ENCODE measurements around the gene DMRTB1. TPM values are rescaled to one million over a fixed set of nuclear protein-coding genes. Genes with fewer than 3 reads are reported as not detected.
"Not testable (repeated sequence)": the region's sequence is repeated elsewhere in the genome, so short reads cannot be mapped to it uniquely, and the experiment has no call there.

The DMRTB1 gene
- total RNA-seq, 2 donors from 2014 or later: not detected

- Mint-ChIP-seq H3K36me3 (peaks cover 8% of the 10 kb centered on the region), H3K4me1 (ENCODE audit: low read depth in 2 of 2) (peaks cover 18 to 29% of the 10 kb centered on the region in 2 donors), H3K27me3 (peaks cover 6 to 20% of the 10 kb centered on the region in 2 donors), H3K4me3 (no peak overlapping the region), H3K27ac (no peak overlapping the region), H3K9me3 (peaks cover 3% of the 10 kb centered on the region)
- ATAC-seq: no peak
- DNase-seq (ENCODE audit: low spot score): no peak
Observed at GRCh38 chr1:53420341-53420740, 38.9 kb upstream of the DMRTB1 start.

GRCh38 chr1:53421208-53421607, 38.0 kb upstream of the DMRTB1 start:
- peaks cover 6 to 24% of the 10 kb centered on the region in 2 donors for H3K27me3 Mint-ChIP-seq
- ATAC-seq (no peak), DNase-seq (ENCODE audit: low spot score) (no peak)
- H3K9me3 Mint-ChIP-seq: peaks cover 3% of the 10 kb centered on the region
- H3K36me3 Mint-ChIP-seq: peaks cover 8% of the 10 kb centered on the region
- H3K4me1 Mint-ChIP-seq (ENCODE audit: low read depth in 2 of 2): peaks cover 14 to 24% of the 10 kb centered on the region in 2 donors
- peak overlapping the region in 1 of 2 donors; percentile 39 for H3K27ac Mint-ChIP-seq
- H3K4me3 Mint-ChIP-seq: no peak overlapping the region

GRCh38 chr1:53430261-53430660, 28.9 kb upstream of the DMRTB1 start:
- Mint-ChIP-seq H3K36me3 (no peaks in the 10 kb centered on the region), H3K9me3 (no peaks in the 10 kb centered on the region), H3K27me3 (peaks cover 20 to 33% of the 10 kb centered on the region in 2 donors), H3K27ac (peak overlapping the region in 1 of 2 donors; percentile 28), H3K4me3 (no peak overlapping the region), H3K4me1 (ENCODE audit: low read depth in 2 of 2) (peaks cover 0 to 7% of the 10 kb centered on the region in 2 donors)
- DNase-seq (ENCODE audit: low spot score): no peak
- no peak for ATAC-seq

GRCh38 chr1:53430779-53431178, 28.4 kb upstream of the DMRTB1 start:
- peaks cover 0 to 7% of the 10 kb centered on the region in 2 donors for H3K4me1 Mint-ChIP-seq (ENCODE audit: low read depth in 2 of 2)
- H3K27ac Mint-ChIP-seq: no peak overlapping the region
- H3K4me3 Mint-ChIP-seq: no peak overlapping the region
- ATAC-seq (no peak), DNase-seq (ENCODE audit: low spot score) (no peak)
- H3K36me3 Mint-ChIP-seq: no peaks in the 10 kb centered on the region
- H3K27me3 Mint-ChIP-seq: peaks cover 20 to 29% of the 10 kb centered on the region in 2 donors
- H3K9me3 Mint-ChIP-seq: no peaks in the 10 kb centered on the region

- Mint-ChIP-seq H3K4me3 (no peak overlapping the region), H3K36me3 (no peaks in the 10 kb centered on the region), H3K27me3 (peaks cover 22 to 34% of the 10 kb centered on the region in 2 donors), H3K4me1 (ENCODE audit: low read depth in 2 of 2) (peaks cover 0 to 7% of the 10 kb centered on the region in 2 donors), H3K27ac (no peak overlapping the region), H3K9me3 (no peaks in the 10 kb centered on the region)
- DNase-seq (ENCODE audit: low spot score): no peak
- no peak for ATAC-seq
Observed at GRCh38 chr1:53431244-53431643, 28.0 kb upstream of the DMRTB1 start.

- no peak for ATAC-seq
- H3K4me1 Mint-ChIP-seq (ENCODE audit: low read depth in 2 of 2): peaks cover 0 to 7% of the 10 kb centered on the region in 2 donors
- H3K4me3 Mint-ChIP-seq: no peak overlapping the region
- no peaks in the 10 kb centered on the region for H3K9me3 Mint-ChIP-seq
- no peaks in the 10 kb centered on the region for H3K36me3 Mint-ChIP-seq
- DNase-seq (ENCODE audit: low spot score): no peak
- no peak overlapping the region for H3K27ac Mint-ChIP-seq
- peaks cover 26 to 36% of the 10 kb centered on the region in 2 donors for H3K27me3 Mint-ChIP-seq
Observed at GRCh38 chr1:53431805-53432565, 27.2 kb upstream of the DMRTB1 start.

- no peaks in the 10 kb centered on the region for H3K9me3 Mint-ChIP-seq
- ATAC-seq: no peak
- H3K27ac Mint-ChIP-seq: peak overlapping the region in 1 of 2 donors; percentile 16
- H3K4me1 Mint-ChIP-seq (ENCODE audit: low read depth in 2 of 2): peaks cover 0 to 7% of the 10 kb centered on the region in 2 donors
- no peak for DNase-seq (ENCODE audit: low spot score)
- no peaks in the 10 kb centered on the region for H3K36me3 Mint-ChIP-seq
- H3K4me3 Mint-ChIP-seq: no peak overlapping the region
- peaks cover 27 to 31% of the 10 kb centered on the region in 2 donors for H3K27me3 Mint-ChIP-seq
Observed at GRCh38 chr1:53432611-53433010, 26.6 kb upstream of the DMRTB1 start.

- H3K4me3 Mint-ChIP-seq; H3K36me3 Mint-ChIP-seq; ATAC-seq; H3K9me3 Mint-ChIP-seq; H3K27ac Mint-ChIP-seq; H3K4me1 Mint-ChIP-seq (ENCODE audit: low read depth in 2 of 2); DNase-seq (ENCODE audit: low spot score): not testable (repeated sequence)
- peaks cover 27 to 31% of the 10 kb centered on the region in 2 donors for H3K27me3 Mint-ChIP-seq
Observed at GRCh38 chr1:53434405-53435007, 24.7 kb upstream of the DMRTB1 start.

- Mint-ChIP-seq H3K4me1 (ENCODE audit: low read depth in 2 of 2) (peaks cover 0 to 7% of the 10 kb centered on the region in 2 donors), H3K36me3 (no peaks in the 10 kb centered on the region), H3K4me3 (no peak overlapping the region), H3K9me3 (no peaks in the 10 kb centered on the region), H3K27ac (no peak overlapping the region), H3K27me3 (peaks cover 25 to 31% of the 10 kb centered on the region in 2 donors)
- DNase-seq (ENCODE audit: low spot score) (no peak), ATAC-seq (no peak)
Observed at GRCh38 chr1:53435151-53435550, 24.0 kb upstream of the DMRTB1 start.

- Mint-ChIP-seq H3K27me3 (peaks cover 14 to 22% of the 10 kb centered on the region in 2 donors), H3K4me3 (no peak overlapping the region), H3K9me3 (no peaks in the 10 kb centered on the region), H3K27ac (no peak overlapping the region), H3K36me3 (no peaks in the 10 kb centered on the region), H3K4me1 (ENCODE audit: low read depth in 2 of 2) (peaks cover 5% of the 10 kb centered on the region in 2 donors)
- DNase-seq (ENCODE audit: low spot score): no peak
- no peak for ATAC-seq
Observed at GRCh38 chr1:53438427-53439336, 20.5 kb upstream of the DMRTB1 start.

- DNase-seq (ENCODE audit: low spot score) (no peak), ATAC-seq (peak; percentile 11 to 38)
- H3K4me1 Mint-ChIP-seq (ENCODE audit: low read depth in 2 of 2): peaks cover 5% of the 10 kb centered on the region in 2 donors
- H3K9me3 Mint-ChIP-seq: no peaks in the 10 kb centered on the region
- H3K36me3 Mint-ChIP-seq: no peaks in the 10 kb centered on the region
- H3K27ac Mint-ChIP-seq: no peak overlapping the region
- H3K27me3 Mint-ChIP-seq: peaks cover 8 to 19% of the 10 kb centered on the region in 2 donors
- no peak overlapping the region for H3K4me3 Mint-ChIP-seq
Observed at GRCh38 chr1:53439337-53440207, 19.6 kb upstream of the DMRTB1 start.

GRCh38 chr1:53440633-53441032, 18.6 kb upstream of the DMRTB1 start:
- H3K4me3 Mint-ChIP-seq: no peak overlapping the region
- peaks cover 8 to 12% of the 10 kb centered on the region in 2 donors for H3K27me3 Mint-ChIP-seq
- no peak overlapping the region for H3K27ac Mint-ChIP-seq

GRCh38 chr1:53442299-53442698, 16.9 kb upstream of the DMRTB1 start:
- DNase-seq (ENCODE audit: low spot score) (no peak), ATAC-seq (peak; percentile 65 to 76)
- H3K4me3 Mint-ChIP-seq: no peak overlapping the region
- H3K27ac Mint-ChIP-seq: no peak overlapping the region
- H3K36me3 Mint-ChIP-seq: no peaks in the 10 kb centered on the region
- peaks cover 0 to 2% of the 10 kb centered on the region in 2 donors for H3K27me3 Mint-ChIP-seq
- H3K9me3 Mint-ChIP-seq: no peaks in the 10 kb centered on the region
- peaks cover 5% of the 10 kb centered on the region in 2 donors for H3K4me1 Mint-ChIP-seq (ENCODE audit: low read depth in 2 of 2)

More at GRCh38 chr1:53440633-53441032, 18.6 kb upstream of the DMRTB1 start:
- Mint-ChIP-seq H3K36me3 (no peaks in the 10 kb centered on the region), H3K9me3 (no peaks in the 10 kb centered on the region), H3K4me1 (ENCODE audit: low read depth in 2 of 2) (peaks cover 5% of the 10 kb centered on the region in 2 donors)
- no peak for ATAC-seq
- DNase-seq (ENCODE audit: low spot score): no peak
